Measurements from ENCODE around the gene HSH2D. TPM values are rescaled to one million over a fixed set of nuclear protein-coding genes. Genes with fewer than 3 reads are reported as not detected.
"Not testable (repeated sequence)": the region's sequence is repeated elsewhere in the genome, so short reads cannot be mapped to it uniquely, and the experiment has no call there.

HSH2D gene
- total RNA-seq, 2 donors from 2014 or later: 0.81 to 1.1 TPM

GRCh38 chr19:16144216-16144581 lies 714 bp downstream of the HSH2D start:
- no peak for DNase-seq (ENCODE audit: low spot score)
- intact Hi-C loops (cut with DNase I): loop anchor here in 1 of 2 donors (5.0 kb wide), 1 partner anchor 658 kb away; no protein-coding TSS in a partner anchor

GRCh38 chr19:16146112-16146511 lies 2.6 kb downstream of the HSH2D start:
- DNase-seq (ENCODE audit: low spot score): no peak

GRCh38 chr19:16148443-16149229 lies 5.2 kb downstream of the HSH2D start:
- intact Hi-C loops (cut with DNase I): no loop called here
- DNase-seq (ENCODE audit: low spot score): no peak

More at GRCh38 chr19:16146112-16146511, 2.6 kb downstream of the HSH2D start:
- intact Hi-C loops (cut with DNase I): no loop called here

- intact Hi-C loops (cut with DNase I): no loop called here
- DNase-seq (ENCODE audit: low spot score): no peak
These were observed 10.3 kb downstream of the HSH2D start for GRCh38 chr19:16153582-16154336.

GRCh38 chr19:16154557-16154956 lies 11.1 kb downstream of the HSH2D start:
- intact Hi-C loops (cut with DNase I): no loop called here
- no peak for DNase-seq (ENCODE audit: low spot score)

GRCh38 chr19:16155128-16155527 lies 11.6 kb downstream of the HSH2D start:
- intact Hi-C loops (cut with DNase I): no loop called here
- DNase-seq (ENCODE audit: low spot score): no peak

GRCh38 chr19:16156904-16157303 lies 13.4 kb downstream of the HSH2D start:
- DNase-seq (ENCODE audit: low spot score): no peak
- intact Hi-C loops (cut with DNase I): no loop called here

- intact Hi-C loops (cut with DNase I): no loop called here
- DNase-seq (ENCODE audit: low spot score): no peak
These were observed 14.1 kb downstream of the HSH2D start for GRCh38 chr19:16157601-16158000.

- intact Hi-C loops (cut with DNase I): no loop called here
- DNase-seq (ENCODE audit: low spot score): no peak
These were observed 16.2 kb downstream of the HSH2D start for GRCh38 chr19:16159655-16160054.

- intact Hi-C loops (cut with DNase I): no loop called here
- no peak for DNase-seq (ENCODE audit: low spot score)
These were observed 17.0 kb downstream of the HSH2D start for GRCh38 chr19:16160445-16160942.

- intact Hi-C loops (cut with DNase I): no loop called here
- DNase-seq (ENCODE audit: low spot score): no peak
These were observed 17.6 kb downstream of the HSH2D start for GRCh38 chr19:16160943-16161560.

GRCh38 chr19:16161840-16162239 lies 18.4 kb downstream of the HSH2D start:
- intact Hi-C loops (cut with DNase I): no loop called here
- no peak for DNase-seq (ENCODE audit: low spot score)

GRCh38 chr19:16164222-16164890 lies 20.9 kb downstream of the HSH2D start:
- intact Hi-C loops (cut with DNase I): no loop called here
- DNase-seq (ENCODE audit: low spot score): no peak

- intact Hi-C loops (cut with DNase I): no loop called here
- no peak for DNase-seq (ENCODE audit: low spot score)
These were observed 22.9 kb downstream of the HSH2D start for GRCh38 chr19:16166417-16166816.

GRCh38 chr19:16167055-16167454 lies 23.6 kb downstream of the HSH2D start:
- intact Hi-C loops (cut with DNase I): no loop called here
- DNase-seq (ENCODE audit: low spot score): no peak

GRCh38 chr19:16168465-16169081 lies 25.1 kb downstream of the HSH2D start:
- intact Hi-C loops (cut with DNase I): no loop called here

GRCh38 chr19:16170134-16170533 lies 26.6 kb downstream of the HSH2D start:
- DNase-seq (ENCODE audit: low spot score): no peak
- intact Hi-C loops (cut with DNase I): no loop called here

More at GRCh38 chr19:16168465-16169081, 25.1 kb downstream of the HSH2D start:
- DNase-seq (ENCODE audit: low spot score): no peak

- DNase-seq (ENCODE audit: low spot score): no peak
- intact Hi-C loops (cut with DNase I): loop anchor here in 1 of 2 donors (5.0 kb wide), 1 partner anchor 801 kb away; no protein-coding TSS in a partner anchor
These were observed 32.5 kb downstream of the HSH2D start for GRCh38 chr19:16175954-16176353.

GRCh38 chr19:16178866-16179265 lies 35.4 kb downstream of the HSH2D start:
- intact Hi-C loops (cut with DNase I): loop anchor here in 1 of 2 donors (5.0 kb wide), 1 partner anchor 798 kb away; no protein-coding TSS in a partner anchor

More at GRCh38 chr19:16178866-16179265, 35.4 kb downstream of the HSH2D start:
- DNase-seq (ENCODE audit: low spot score): not testable (repeated sequence)
